NCI-H82 (cell line): ENCODE results near the gene FTSJ3.
"Not testable (repeated sequence)": the region's sequence is repeated elsewhere in the genome, so short reads cannot be mapped to it uniquely, and the experiment has no call there.

Source experiments
- DNase-seq: peaks from one replicate; lab custom pipeline; 2025; lab: John Stamatoyannopoulos, UW

FTSJ3 gene

DNA sequence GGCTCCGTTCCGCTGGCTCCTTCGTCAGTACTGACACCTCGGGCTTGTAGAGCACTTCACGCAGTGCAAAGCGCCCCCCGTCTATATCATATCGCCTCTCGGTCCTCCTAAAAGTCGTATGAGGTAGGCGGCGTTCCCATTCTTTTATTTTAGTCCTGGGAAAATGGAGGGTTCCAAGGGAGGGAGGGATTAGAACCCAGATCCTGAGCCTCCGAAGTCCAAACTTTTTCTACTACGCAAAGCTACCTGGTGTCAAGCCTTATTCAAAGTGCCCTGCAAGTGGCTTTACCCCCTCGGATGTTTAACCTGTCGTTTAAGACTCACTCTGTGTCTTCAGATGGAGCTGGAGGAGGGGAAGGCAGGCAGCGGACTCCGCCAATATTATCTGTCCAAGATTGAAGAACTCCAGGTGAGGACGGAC lies 348 bp upstream of the FTSJ3 start:
- peak; percentile 43 for DNase-seq

DNA sequence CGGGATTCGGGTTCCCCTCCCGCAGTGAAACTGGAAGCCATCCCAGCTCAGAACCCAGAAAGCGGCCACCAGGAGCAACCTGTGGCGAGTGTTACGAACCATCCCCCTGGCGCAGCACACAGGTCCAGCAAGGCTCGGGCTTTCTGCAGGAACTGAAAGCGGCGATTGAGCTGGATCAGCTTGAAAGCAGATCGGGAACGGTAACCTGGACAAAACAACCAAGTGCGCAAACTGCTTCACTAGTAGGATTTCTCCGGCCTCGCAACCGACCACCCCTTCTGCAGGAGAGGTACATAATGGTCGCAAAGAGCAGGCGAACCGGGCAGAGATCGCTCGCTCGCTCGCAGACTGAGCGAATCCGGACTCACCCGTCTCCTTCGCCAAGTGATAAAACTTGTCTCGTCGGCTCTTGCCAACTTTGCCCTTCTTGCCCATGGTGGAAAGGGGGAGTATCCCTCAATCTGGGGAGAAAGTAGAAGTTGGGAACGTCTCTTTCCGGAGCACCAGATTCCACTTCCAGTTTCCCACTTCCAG lies 928 bp downstream of the FTSJ3 start:
- peak; percentile 53 for DNase-seq

DNA sequence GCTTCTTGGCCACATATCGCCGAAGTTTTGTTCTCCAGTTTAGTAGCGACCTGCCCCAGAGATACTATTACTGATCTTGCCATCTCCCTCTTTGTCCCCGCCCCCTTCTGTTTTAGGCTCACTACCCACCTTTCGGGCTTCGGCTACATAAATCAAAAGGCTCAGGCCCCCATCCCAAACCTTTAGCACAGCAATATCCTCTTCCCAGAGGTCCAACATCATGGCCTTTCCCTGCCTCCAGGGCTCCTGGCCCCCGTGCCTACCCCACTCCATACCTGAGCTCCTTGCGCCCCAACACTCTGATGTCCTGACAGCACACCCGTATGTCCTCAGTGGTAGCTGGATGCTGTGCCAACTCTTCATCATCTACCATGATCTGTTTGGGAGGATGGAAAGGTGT lies 3.1 kb downstream of the FTSJ3 start:
- DNase-seq: no peak

DNA sequence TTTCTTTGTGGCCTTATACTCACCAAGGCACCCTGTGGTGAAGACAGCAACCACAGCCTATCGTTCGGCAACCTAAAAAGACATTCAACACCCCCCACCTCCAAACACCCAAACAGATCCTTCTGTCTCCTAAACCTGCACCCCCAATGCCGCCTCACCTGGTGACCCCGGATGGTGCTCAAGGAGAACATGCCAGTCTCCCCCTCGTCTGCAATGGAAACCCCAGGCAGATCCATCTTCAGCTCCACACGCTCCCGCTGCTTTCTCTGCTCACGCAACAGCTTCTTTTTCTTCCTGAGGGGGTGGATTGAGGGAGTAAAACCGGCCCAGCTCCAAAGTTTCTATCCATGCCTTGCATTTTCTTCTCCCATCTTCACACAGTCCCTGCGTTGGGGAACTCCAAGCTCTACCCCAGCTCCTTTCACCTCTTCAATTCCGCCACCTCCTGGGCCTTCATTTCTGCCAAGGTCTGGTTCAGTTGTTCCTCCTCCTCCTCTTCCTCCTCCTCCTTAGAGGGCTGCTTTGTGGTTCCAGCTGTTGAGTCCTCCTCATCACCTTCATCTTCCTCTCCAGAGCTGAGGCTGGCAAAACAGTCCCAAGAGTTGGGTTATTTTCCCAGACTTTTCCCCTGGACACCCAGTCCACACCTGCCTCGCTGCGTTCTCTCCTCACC lies 3.7 kb downstream of the FTSJ3 start:
- DNase-seq: no peak

DNA sequence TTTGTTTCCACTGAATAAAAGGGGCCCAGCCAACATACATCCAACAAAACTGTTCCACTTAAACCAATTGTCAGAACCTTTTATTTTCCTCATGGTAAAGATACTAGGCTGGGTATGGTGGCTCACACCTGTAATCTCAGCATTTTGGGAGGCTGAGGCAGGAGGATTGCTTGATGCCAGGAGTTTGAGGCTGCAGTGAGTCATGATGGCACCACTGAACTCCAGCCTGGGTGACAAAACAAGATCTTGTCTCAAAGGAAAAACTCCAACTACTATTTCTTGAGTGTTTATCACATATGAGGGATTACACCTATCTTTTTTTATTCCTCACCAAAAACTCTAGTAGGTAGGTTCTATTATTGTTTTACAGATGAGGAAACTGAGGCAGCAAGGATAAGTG lies 4.9 kb downstream of the FTSJ3 start:
- no peak for DNase-seq

DNA sequence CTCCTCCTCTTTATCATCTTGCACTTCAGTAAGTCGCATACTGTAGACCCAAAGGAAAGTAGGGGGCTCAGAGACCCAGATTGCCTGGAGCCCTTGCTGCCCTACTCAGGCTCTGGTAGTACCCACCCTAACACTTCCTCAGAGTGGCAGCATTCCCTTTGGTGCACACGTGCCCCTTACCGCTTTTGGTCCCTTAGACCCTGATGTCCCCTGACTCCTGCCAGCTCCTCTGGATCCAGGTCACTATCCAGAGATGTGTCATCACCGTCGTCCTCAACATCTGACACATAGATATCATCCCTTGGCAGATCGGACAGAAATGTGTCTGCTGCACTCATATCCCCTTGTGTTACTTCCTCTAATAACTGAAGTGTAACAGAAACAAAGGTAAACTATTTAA lies 5.7 kb downstream of the FTSJ3 start:
- DNase-seq: no peak

DNA sequence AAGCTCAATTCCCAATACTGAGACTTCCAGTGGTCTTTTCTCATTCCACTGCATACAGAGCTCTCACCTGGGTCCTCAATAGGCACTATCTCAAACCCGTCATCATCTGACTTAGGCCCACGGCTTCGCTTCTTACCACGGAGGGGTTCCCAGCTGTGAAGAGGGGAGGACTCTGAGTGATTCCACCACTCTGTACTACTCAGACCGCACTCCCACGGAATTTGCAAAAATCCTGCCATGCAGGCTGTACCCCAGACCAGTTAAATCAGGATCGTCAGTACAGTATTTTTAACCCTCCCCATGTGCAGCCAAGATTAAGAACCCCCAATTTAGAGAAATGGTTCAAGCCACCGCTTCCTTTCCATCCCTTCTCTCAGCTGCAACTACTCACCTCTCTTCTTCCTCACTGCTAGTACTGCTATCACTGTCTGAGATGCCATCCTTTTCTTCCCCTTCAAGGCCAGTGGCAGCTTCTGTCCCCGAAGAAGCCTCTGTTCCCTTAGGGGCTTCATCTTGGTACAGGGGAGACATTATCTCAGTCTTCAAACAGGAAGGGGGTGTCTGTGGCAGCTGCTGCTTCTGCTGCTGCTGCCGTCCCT lies 6.4 kb downstream of the FTSJ3 start:
- DNase-seq: no peak

DNA sequence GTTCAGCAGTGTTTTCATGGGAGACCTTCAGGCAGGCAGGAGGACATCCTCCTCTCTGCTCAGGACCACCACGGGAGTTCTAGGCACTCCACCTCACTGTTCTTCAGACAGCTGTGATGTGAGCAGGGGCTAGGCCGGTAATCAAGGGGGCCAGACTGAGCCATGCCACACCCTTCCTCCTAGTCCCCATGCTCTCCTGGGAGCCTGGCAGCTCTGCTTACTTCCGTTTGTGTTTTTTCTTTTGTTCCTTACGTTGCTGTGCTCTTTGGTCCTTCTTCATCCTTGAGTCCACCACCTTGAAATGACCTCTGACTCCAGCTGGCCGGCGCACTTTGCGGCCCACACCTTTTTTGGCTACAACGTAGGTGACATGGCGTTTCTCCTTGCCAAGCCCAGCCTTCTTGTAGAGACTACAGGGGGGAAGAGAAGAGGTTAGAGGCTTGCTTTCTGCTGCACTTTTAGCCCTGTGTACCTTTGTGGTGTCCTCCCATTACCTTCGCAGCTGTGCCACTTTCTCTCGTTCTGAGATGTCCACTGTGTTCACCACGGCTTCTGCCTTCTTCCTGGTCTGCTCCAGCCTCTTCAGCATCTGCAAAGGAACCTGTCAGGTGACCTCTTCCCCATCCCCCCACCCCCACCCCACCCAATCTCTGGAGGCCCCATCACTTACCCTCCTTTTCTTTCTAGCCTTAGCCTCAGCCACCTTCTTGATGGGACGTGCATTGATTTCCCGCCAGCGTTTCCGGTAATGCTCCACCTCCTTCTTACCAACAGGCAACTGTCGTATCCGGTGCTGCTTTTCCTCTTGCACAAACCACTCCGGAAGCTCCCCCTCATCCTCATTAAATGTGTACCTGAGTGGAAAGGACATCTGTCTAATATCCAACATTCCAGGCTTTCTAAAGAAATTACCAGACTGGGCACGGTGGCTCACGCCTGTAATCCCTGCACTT lies 7.6 kb downstream of the FTSJ3 start:
- DNase-seq: no peak

DNA sequence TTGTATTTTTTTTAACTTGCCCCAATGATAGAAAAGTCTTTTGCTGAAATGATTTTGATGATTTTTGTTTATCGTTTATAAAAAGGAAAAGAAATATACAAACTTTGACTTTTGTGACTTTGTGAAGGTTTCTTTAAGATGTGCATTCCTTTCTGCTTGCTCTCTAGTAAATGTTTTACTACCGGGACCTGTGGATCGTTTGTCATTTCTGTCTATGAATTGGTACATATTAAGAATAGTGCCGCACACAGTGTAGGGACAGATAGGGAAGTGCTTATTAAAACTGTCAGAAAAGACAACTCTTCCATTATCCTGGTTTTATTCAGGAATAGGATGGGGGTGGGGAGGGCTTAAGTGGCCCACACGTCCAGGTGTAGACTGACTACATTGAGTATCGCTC lies 8.3 kb downstream of the FTSJ3 start:
- no peak for DNase-seq

DNA sequence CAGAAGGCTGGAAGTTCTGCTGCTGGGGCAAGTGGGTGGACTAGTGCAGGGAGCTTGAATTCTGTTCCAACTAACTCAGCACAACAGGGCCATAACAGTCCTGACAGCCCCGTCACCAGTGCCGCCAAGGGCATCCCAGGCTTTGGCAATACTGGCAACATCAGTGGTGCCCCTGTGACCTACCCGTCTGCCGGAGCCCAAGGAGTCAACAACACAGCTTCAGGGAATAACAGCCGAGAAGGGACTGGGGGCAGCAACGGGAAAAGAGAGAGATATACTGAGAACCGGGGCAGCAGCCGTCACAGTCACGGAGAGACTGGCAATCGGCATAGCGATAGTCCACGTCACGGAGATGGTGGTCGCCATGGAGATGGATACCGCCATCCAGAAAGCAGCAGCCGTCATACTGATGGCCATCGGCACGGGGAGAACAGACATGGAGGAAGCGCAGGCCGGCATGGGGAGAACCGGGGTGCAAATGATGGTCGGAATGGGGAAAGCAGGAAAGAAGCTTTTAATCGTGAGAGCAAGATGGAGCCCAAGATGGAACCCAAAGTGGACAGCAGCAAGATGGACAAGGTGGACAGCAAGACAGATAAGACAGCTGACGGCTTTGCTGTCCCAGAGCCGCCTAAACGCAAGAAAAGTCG lies 9.6 kb downstream of the FTSJ3 start:
- DNase-seq: no peak

DNA sequence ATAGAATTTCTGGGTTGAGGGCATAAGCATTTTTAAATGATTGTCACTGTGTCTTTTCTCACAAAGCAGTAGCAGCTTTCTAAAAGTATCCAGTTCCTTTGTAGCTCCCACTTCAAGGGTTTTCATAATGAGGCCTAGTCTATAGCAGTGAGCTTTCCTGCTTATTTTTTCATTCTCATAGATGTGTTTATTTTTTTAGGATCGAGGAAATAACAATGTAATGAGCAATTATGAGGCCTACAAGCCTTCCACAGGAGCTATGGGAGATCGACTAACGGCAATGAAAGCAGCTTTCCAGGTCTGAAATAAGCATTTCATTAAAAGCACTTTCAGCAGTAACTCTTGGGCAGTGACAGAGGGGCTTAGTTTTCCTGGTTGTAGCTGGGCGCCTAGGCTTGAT lies 10.8 kb downstream of the FTSJ3 start:
- no peak for DNase-seq

DNA sequence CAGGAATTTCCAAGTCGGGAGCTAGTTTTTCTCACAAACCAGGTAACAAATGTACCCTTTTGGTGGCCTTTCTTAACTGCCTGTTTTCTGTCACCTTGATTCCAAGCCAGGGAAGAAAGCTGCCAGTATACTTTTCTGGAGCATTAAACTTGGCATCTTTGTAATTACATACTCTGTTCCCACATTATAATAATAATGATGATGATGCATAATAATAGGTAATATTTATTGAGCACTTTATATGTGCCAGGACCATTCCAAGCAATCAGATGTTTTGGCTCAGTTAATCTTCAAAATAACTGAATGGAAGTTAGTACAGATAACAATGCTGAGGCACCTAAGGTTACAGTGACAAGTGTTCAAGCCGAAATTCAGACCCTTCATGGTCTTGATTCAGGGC lies 11.3 kb downstream of the FTSJ3 start:
- DNase-seq: no peak

DNA sequence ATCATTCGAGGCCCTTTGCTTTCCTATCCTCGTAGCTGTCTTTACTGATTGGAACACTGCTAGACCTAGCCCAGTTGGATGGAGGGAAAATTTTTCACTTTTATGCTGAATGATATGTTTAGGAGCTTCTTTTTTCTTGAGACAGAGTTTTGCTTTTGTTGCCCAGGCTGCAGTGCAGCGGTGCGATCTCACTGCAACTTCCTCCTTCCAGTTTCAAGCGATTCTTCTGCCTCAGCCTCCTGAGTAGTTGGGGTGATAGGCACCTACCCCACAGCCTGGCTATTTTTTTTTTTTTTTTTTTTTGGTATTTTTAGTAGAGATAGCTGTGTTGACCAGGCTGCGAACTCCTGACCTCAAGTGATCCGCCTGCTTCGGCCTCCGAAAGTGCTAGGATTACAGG lies 17.5 kb downstream of the FTSJ3 start:
- DNase-seq: no peak

DNA sequence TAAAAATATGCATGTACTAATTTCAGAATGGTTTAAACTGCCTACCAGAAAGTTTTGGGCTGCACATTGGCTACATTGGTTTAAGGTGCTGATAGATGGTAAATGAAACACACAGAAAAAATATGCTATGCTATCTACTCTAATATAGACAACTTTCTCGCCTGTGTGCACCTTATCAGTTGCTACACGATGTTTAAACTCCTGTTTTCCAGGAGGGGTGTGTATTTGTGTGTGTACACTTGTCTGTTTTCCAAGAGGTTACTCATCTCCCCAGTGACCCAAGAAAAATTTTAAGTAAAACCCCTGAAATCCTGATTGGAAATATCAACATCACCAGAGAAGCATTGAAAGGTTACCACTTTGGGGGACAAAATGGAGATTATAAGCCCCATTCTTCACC lies 21.9 kb downstream of the FTSJ3 start:
- DNase-seq: no peak

DNA sequence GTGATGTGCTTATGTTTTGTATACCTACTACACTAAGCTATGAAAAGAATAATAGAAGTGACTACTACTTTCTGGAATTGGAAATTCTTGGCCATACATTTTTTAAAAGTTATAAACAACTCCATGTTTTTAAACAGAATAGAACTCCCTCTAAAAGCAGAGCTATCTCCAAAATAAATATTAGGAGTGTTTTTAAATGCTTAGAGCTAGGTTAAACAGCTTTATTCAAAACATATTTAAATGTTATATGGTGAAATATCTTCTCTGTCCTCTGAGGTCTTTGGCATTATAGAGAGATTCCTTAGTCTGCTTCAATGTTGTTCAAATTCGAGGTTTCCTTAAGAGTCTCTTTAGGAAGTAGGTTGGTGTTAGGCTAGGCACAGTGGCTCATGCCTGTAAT lies 23.1 kb downstream of the FTSJ3 start:
- no peak for DNase-seq

DNA sequence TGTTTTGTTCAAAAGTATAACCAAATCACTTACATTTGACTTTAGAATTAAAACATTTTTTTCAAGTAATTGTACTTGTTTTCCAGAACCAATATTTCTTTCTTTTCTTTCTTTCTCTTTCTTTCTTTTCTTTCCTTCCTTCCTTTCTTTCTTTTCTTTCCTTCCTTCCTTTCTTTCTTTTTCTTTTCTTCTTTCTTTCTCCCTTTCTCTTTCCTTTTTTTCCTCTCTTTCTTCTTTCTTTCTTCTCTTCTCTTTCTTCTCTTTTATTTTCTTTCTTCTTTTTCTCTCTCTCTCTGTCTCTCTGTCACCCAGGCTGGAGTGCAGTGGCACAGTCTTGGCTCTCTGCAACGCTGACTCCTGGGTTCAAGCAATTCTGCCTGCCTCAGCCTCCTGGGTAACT lies 26.7 kb downstream of the FTSJ3 start:
- DNase-seq: no peak

DNA sequence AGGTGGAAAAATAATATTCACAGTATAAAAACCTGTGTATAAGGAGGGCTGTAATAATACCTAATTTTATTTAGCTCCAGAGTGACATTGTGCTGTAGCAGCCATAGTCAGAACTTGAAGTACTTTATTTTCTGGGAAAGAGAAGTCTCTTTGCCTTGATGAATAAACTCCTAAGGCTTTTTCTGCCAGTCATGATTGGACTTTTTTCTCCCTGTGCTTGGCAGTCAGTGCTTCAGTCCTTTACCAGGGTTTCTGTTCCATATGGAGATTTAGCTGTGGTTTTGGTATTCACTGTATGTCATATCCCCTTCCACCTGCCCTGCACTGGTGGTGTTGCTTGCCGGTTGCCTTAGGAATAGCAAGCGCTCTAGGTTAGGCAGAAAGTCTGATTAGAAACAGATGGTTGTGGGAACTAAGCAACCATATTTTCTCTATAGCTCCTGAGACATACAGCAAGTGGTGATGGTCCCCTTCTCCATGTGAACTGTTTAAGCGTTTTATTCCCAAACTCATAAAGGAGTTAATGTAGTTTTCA lies 28.8 kb downstream of the FTSJ3 start:
- no peak for DNase-seq

DNA sequence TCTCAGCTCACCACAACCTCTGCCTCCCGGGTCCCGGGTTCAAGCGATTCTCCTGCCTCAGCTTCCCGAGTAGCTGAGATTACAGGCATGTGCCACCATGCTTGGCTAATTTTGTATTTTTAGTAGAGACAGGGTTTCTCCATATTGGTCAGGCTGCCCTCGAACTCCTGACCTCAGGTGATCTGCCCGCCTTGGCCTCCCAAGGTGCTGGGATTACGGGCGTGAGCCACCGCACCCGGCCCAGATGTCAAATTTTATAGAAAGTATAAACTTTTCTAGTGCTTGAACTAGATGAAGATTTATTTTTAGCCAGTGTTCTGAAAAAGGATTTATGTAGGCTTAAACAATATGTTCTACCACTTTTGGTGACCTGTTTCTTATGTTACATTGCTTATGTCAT lies 31.1 kb downstream of the FTSJ3 start:
- not testable (repeated sequence) for DNase-seq

DNA sequence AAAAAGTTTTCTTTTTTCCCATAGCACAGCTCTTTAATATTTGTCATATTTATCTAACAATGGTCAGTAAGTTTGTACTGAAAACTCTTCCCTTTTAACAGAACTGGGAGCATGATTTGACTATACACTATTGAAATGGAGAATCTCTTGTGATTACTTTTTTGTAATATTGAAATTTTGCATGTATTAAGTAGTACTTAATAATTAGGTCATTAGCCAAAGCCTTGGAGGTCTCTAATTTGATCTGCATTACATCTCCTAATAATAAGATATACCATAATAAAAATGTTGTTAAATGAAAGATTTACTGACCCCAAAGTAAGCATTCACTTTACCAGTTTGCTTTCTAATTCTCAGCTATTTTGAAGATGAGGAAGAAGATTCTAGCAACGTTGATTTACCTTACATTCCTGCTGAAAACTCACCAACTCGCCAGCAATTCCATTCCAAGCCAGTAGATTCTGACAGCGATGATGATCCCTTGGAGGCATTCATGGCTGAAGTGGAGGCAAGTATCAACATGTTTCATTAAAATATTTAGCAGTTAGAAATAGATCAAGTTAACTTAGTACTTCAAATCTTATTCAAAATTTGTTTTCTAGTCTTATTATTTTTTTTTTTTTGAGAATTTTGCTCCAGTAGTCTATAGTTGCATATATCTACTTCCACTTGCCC lies 35.3 kb downstream of the FTSJ3 start:
- no peak for DNase-seq

DNA sequence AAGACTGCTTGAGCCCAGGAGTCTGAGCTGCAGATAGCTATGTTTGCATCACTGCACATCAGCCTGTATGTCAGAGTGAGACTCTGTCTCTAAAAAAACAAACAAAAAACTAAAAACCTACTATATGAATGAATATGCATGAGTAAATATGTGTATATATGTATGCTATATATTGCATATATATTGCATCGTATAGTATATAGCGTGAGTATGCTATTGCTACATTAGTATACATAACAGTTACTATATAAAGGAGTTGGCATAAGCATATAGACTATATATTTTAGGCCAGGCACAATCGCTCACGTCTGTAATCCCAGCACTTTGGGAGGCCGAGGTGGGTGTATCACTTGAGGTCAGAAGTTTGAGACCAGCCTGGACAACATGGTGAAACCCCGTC lies 37.4 kb downstream of the FTSJ3 start:
- DNase-seq: no peak

DNA sequence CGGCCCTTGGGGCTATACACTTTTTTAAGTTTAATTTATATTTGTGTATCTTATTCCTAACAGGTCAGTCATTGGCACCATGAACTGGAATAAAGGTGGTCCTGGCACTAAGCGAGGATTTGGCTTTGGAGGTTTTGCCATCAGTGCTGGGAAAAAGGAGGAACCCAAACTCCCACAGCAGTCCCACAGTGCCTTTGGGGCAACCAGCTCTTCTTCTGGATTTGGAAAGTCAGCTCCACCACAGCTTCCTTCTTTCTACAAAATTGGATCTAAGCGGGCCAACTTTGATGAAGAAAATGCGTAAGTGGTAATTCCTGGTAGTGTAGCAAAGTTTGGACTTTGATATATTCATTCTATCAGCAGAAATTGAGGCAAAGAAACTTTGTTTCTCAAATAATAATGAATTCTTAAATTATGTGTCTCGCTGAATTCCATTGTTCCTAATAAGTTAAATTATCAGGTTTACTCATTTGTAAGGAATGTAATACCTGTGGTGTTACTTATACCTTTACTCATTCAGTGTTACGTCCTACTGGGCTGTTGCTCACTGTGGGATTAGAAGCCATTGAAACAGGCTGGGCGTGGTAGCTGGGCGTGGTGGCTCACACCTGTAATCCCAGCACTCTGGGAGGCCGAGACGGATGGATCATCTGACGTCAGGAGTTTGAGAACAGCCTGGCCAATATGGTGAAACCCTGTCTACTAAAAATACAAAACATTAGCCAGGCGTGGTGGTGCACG lies 40.3 kb downstream of the FTSJ3 start:
- DNase-seq: no peak
